ENCODE measurements around the gene USF2.

USF2 gene

GRCh38 chr19:35301961-35302360 is 33.2 kb downstream of the USF2 start:
- Histone ChIP-seq H3K9me3 (ENCODE audit: control insufficient read depth in 1 of 2, low read length in 2 of 2) (no peaks in the 10 kb centered on the region), H3K4me1 (ENCODE audit: control insufficient read depth in 1 of 2, insufficient read depth in 2 of 2, low read length in 2 of 2) (no peaks in the 10 kb centered on the region), H3K9ac (ENCODE audit: low read depth in 1 of 2, low read length in 2 of 2) (no peak overlapping the region), H3K36me3 (ENCODE audit: control insufficient read depth in 1 of 2, insufficient read depth in 2 of 2, low read length in 2 of 2) (no peaks in the 10 kb centered on the region), H3K27me3 (ENCODE audit: control insufficient read depth in 1 of 2, insufficient read depth in 2 of 2, low read length in 2 of 2) (no peaks in the 10 kb centered on the region), H3K4me3 (ENCODE audit: low read depth in 1 of 2, low read length in 2 of 2) (no peak overlapping the region), H3K27ac (ENCODE audit: low read depth, low read length) (no peak overlapping the region)

GRCh38 chr19:35302446-35302845 is 33.7 kb downstream of the USF2 start:
- Histone ChIP-seq H3K27ac (ENCODE audit: low read depth, low read length) (no peak overlapping the region), H3K4me3 (ENCODE audit: low read depth in 1 of 2, low read length in 2 of 2) (no peak overlapping the region), H3K4me1 (ENCODE audit: control insufficient read depth in 1 of 2, insufficient read depth in 2 of 2, low read length in 2 of 2) (no peaks in the 10 kb centered on the region), H3K36me3 (ENCODE audit: control insufficient read depth in 1 of 2, insufficient read depth in 2 of 2, low read length in 2 of 2) (no peaks in the 10 kb centered on the region), H3K9ac (ENCODE audit: low read depth in 1 of 2, low read length in 2 of 2) (no peak overlapping the region), H3K27me3 (ENCODE audit: control insufficient read depth in 1 of 2, insufficient read depth in 2 of 2, low read length in 2 of 2) (no peaks in the 10 kb centered on the region), H3K9me3 (ENCODE audit: control insufficient read depth in 1 of 2, low read length in 2 of 2) (no peaks in the 10 kb centered on the region)

DNA sequence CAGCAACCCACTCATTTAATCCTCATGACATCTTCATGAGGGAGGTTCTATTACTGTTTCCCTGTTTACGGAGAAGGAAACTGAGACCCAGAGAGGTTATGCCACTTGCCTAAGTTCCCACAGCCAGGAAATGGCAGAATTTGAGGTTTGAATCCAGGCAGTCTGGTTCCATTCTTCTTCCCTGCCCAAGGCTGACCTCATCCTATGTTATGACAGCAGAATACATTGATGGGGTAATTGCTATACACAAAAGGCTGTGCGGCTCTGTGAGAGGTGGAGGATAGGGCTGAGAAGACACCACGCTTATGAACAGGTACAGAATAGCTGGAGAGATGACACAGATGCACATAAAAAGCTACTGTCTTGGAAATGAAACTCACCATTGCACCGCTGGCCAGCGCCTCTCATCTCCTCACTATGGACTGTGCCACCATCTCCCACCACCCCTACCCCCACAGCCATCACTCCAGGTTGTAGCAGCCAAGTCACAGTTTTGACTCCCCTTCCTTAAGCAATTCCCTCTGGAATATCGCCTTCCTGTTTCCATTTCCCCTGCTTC is 34.7 kb downstream of the USF2 start:
- no peak overlapping the region for H3K4me3 ChIP-seq (ENCODE audit: low read depth in 1 of 2, low read length in 2 of 2)
- no peak overlapping the region for H3K27ac ChIP-seq (ENCODE audit: low read depth, low read length)
- H3K9ac ChIP-seq (ENCODE audit: low read depth in 1 of 2, low read length in 2 of 2), result no peak overlapping the region
- no peaks in the 10 kb centered on the region for H3K9me3 ChIP-seq (ENCODE audit: control insufficient read depth in 1 of 2, low read length in 2 of 2)
- no peaks in the 10 kb centered on the region for H3K36me3 ChIP-seq (ENCODE audit: control insufficient read depth in 1 of 2, insufficient read depth in 2 of 2, low read length in 2 of 2)
- no peaks in the 10 kb centered on the region for H3K27me3 ChIP-seq (ENCODE audit: control insufficient read depth in 1 of 2, insufficient read depth in 2 of 2, low read length in 2 of 2)
- H3K4me1 ChIP-seq (ENCODE audit: control insufficient read depth in 1 of 2, insufficient read depth in 2 of 2, low read length in 2 of 2), result no peaks in the 10 kb centered on the region

DNA sequence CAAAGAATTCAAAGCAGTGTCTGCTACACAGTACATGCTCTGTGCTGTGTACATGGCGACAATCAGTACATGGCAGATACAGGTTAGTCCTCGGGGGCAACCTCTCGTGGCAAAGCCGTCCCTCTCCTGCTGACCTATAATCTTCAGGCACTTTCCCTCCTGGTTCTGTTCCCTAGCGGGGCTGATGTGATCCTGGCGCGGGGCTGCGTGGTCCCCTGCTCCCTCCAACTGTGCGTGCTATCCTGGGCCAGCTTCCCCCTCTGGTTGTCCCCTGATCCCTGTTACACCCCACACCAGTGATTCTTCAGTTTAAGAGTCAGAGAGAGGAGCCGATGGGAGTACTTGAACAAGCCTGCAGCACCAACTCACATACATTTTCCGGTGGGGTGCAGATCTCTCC is 35.3 kb downstream of the USF2 start:
- no peaks in the 10 kb centered on the region for H3K9me3 ChIP-seq (ENCODE audit: control insufficient read depth in 1 of 2, low read length in 2 of 2)
- peaks cover 0 to under 1% of the 10 kb centered on the region in 2 donors for H3K4me1 ChIP-seq (ENCODE audit: control insufficient read depth in 1 of 2, insufficient read depth in 2 of 2, low read length in 2 of 2)
- no peak overlapping the region for H3K27ac ChIP-seq (ENCODE audit: low read depth, low read length)

DNA sequence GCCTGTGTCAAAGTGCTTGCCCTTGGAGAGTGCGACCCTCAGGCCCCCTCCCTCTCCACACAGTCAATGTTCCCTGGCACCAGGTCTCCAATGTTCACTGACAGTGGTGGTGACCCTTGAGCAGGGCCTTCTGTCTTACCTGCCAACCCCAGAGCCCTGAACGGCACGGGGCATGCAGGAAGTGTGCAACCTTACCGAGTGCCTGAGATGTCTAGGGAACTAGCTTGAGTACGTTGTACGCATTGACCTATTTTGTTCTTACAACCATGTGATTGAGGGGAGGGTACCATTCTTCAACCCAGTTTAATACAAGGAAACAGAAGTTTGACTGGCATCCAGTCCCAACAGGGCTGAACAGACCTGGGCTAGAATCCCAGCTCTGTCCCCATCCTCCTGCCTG is 36.4 kb downstream of the USF2 start:
- no peak overlapping the region for H3K4me3 ChIP-seq (ENCODE audit: low read depth in 1 of 2, low read length in 2 of 2)
- no peaks in the 10 kb centered on the region for H3K27me3 ChIP-seq (ENCODE audit: control insufficient read depth in 1 of 2, insufficient read depth in 2 of 2, low read length in 2 of 2)
- no peaks in the 10 kb centered on the region for H3K36me3 ChIP-seq (ENCODE audit: control insufficient read depth in 1 of 2, insufficient read depth in 2 of 2, low read length in 2 of 2)
- no peaks in the 10 kb centered on the region for H3K9me3 ChIP-seq (ENCODE audit: control insufficient read depth in 1 of 2, low read length in 2 of 2)
- no peak overlapping the region for H3K27ac ChIP-seq (ENCODE audit: low read depth, low read length)
- no peak overlapping the region for H3K9ac ChIP-seq (ENCODE audit: low read depth in 1 of 2, low read length in 2 of 2)
- H3K4me1 ChIP-seq (ENCODE audit: control insufficient read depth in 1 of 2, insufficient read depth in 2 of 2, low read length in 2 of 2), result peaks cover 0 to 8% of the 10 kb centered on the region in 2 donors

More for the DNA sequence above, 35.3 kb downstream of the USF2 start:
- no peaks in the 10 kb centered on the region for H3K27me3 ChIP-seq (ENCODE audit: control insufficient read depth in 1 of 2, insufficient read depth in 2 of 2, low read length in 2 of 2)
- no peak overlapping the region for H3K9ac ChIP-seq (ENCODE audit: low read depth in 1 of 2, low read length in 2 of 2)
- no peak overlapping the region for H3K4me3 ChIP-seq (ENCODE audit: low read depth in 1 of 2, low read length in 2 of 2)
- no peaks in the 10 kb centered on the region for H3K36me3 ChIP-seq (ENCODE audit: control insufficient read depth in 1 of 2, insufficient read depth in 2 of 2, low read length in 2 of 2)

DNA sequence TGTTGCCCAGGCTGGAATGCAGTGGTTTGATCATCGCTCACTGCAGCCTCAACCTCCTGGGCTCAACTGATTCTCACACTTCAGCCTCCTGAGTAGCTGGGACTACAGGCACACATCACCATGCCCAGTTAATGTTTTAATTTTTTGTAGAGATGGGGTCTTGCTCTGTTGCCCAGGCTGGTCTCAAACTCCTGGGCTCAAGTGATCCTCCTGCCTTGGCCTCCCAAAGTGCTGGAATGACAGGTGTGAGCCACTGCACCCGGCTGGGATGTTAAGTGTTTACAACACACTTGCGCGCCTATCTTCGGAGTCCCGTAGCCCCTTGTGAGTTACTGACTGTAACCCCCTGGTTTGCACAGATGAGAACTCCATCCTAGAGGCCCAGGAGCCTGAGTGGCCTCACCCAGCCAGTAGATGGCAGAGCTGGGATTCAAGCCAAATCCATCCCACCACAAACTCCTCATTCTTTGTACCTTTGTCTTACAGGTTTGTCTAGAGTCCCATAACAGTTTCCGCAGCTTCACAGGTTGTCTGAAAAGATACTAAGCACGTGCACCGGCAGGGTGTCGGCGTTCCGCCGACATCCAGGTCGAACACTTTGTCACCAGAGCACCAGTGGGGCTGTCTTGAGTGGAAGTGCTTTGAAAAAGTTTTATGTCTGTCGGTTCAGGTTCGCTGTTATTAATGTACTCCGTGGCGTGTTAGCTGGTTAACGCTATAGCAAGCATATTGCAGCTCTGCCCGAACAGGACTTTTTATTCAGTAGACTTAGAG is 37.9 kb downstream of the USF2 start:
- H3K36me3 ChIP-seq (ENCODE audit: control insufficient read depth in 1 of 2, insufficient read depth in 2 of 2, low read length in 2 of 2), result no peaks in the 10 kb centered on the region
- H3K27me3 ChIP-seq (ENCODE audit: control insufficient read depth in 1 of 2, insufficient read depth in 2 of 2, low read length in 2 of 2), result no peaks in the 10 kb centered on the region
- H3K27ac ChIP-seq (ENCODE audit: low read depth, low read length), result no peak overlapping the region
- no peaks in the 10 kb centered on the region for H3K9me3 ChIP-seq (ENCODE audit: control insufficient read depth in 1 of 2, low read length in 2 of 2)
- peaks cover 0 to 8% of the 10 kb centered on the region in 2 donors for H3K4me1 ChIP-seq (ENCODE audit: control insufficient read depth in 1 of 2, insufficient read depth in 2 of 2, low read length in 2 of 2)
- no peak overlapping the region for H3K9ac ChIP-seq (ENCODE audit: low read depth in 1 of 2, low read length in 2 of 2)
- no peak overlapping the region for H3K4me3 ChIP-seq (ENCODE audit: low read depth in 1 of 2, low read length in 2 of 2)

- no peak overlapping the region for H3K4me3 ChIP-seq (ENCODE audit: low read depth in 1 of 2, low read length in 2 of 2)
- H3K27me3 ChIP-seq (ENCODE audit: control insufficient read depth in 1 of 2, insufficient read depth in 2 of 2, low read length in 2 of 2), result no peaks in the 10 kb centered on the region
- H3K36me3 ChIP-seq (ENCODE audit: control insufficient read depth in 1 of 2, insufficient read depth in 2 of 2, low read length in 2 of 2), result no peaks in the 10 kb centered on the region
- no peaks in the 10 kb centered on the region for H3K9me3 ChIP-seq (ENCODE audit: control insufficient read depth in 1 of 2, low read length in 2 of 2)
- H3K4me1 ChIP-seq (ENCODE audit: control insufficient read depth in 1 of 2, insufficient read depth in 2 of 2, low read length in 2 of 2), result peaks cover 0 to 8% of the 10 kb centered on the region in 2 donors
- H3K27ac ChIP-seq (ENCODE audit: low read depth, low read length), result no peak overlapping the region
- no peak overlapping the region for H3K9ac ChIP-seq (ENCODE audit: low read depth in 1 of 2, low read length in 2 of 2)
Measured at GRCh38 chr19:35307931-35308330, 39.2 kb downstream of the USF2 start.

DNA sequence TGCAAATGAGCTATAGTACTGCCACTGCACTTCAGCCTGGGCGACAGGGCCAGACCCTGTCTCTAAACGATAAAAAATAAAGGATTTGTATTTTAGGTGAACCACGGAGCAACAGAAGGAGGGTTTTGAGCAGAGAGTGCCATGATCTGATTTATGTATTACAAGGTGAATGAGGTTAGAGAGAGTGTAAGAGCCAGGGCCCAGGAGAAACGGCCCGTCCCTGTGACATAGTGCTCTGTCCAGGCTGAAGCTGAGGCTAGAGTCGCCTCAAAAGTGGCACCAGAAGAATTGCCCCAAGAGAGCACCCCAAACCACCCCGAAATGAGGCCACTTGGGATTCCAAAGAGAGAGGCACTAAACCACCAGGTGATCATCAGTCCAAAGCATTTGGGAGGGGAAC is 40.1 kb downstream of the USF2 start:
- no peaks in the 10 kb centered on the region for H3K27me3 ChIP-seq (ENCODE audit: control insufficient read depth in 1 of 2, insufficient read depth in 2 of 2, low read length in 2 of 2)
- H3K4me3 ChIP-seq (ENCODE audit: low read depth in 1 of 2, low read length in 2 of 2), result no peak overlapping the region
- no peaks in the 10 kb centered on the region for H3K36me3 ChIP-seq (ENCODE audit: control insufficient read depth in 1 of 2, insufficient read depth in 2 of 2, low read length in 2 of 2)
- H3K9ac ChIP-seq (ENCODE audit: low read depth in 1 of 2, low read length in 2 of 2), result peak overlapping the region in 1 of 2 donors; percentile 25
- no peaks in the 10 kb centered on the region for H3K9me3 ChIP-seq (ENCODE audit: control insufficient read depth in 1 of 2, low read length in 2 of 2)
- H3K4me1 ChIP-seq (ENCODE audit: control insufficient read depth in 1 of 2, insufficient read depth in 2 of 2, low read length in 2 of 2), result peaks cover 0 to 8% of the 10 kb centered on the region in 2 donors
- H3K27ac ChIP-seq (ENCODE audit: low read depth, low read length), result no peak overlapping the region

DNA sequence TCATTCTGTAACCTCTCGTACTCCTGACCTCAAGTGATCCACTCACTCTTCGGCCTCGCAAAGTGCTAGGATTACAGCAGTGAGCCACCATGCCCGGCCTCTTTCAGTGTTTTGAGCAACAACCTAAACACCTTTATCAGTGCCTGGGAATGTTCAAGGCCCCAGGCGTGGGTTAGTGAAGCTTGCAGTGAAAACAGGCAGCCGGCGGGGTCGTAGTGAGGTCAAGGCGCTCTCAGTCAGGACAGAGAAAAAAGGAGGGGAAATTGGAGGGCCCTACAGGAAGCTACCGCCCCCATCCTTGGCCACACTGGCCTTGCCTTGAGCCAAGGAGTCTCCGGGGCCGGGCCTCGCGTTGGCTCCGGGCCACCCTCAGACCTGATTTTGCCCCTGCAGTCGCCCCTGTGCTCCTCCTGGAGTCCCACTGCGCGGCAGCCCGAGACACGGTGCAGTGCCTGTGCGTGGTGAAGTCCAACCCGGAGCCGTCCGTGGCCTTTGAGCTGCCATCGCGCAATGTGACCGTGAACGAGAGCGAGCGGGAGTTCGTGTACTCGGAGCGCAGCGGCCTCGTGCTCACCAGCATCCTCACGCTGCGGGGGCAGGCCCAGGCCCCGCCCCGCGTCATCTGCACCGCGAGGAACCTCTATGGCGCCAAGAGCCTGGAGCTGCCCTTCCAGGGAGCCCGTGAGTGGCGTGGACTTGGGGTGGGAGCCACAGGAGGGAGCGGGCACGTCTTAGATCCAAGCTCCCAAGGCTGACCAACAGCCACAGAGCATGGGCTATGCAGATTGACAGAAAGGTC is 40.9 kb downstream of the USF2 start:
- Histone ChIP-seq H3K9me3 (ENCODE audit: control insufficient read depth in 1 of 2, low read length in 2 of 2) (no peaks in the 10 kb centered on the region), H3K4me1 (ENCODE audit: control insufficient read depth in 1 of 2, insufficient read depth in 2 of 2, low read length in 2 of 2) (peaks cover 0 to 8% of the 10 kb centered on the region in 2 donors), H3K4me3 (ENCODE audit: low read depth in 1 of 2, low read length in 2 of 2) (no peak overlapping the region), H3K9ac (ENCODE audit: low read depth in 1 of 2, low read length in 2 of 2) (no peak overlapping the region), H3K27ac (ENCODE audit: low read depth, low read length) (no peak overlapping the region), H3K27me3 (ENCODE audit: control insufficient read depth in 1 of 2, insufficient read depth in 2 of 2, low read length in 2 of 2) (no peaks in the 10 kb centered on the region), H3K36me3 (ENCODE audit: control insufficient read depth in 1 of 2, insufficient read depth in 2 of 2, low read length in 2 of 2) (no peaks in the 10 kb centered on the region)

- Histone ChIP-seq H3K36me3 (ENCODE audit: control insufficient read depth in 1 of 2, insufficient read depth in 2 of 2, low read length in 2 of 2) (no peaks in the 10 kb centered on the region), H3K9me3 (ENCODE audit: control insufficient read depth in 1 of 2, low read length in 2 of 2) (no peaks in the 10 kb centered on the region), H3K27ac (ENCODE audit: low read depth, low read length) (no peak overlapping the region), H3K4me3 (ENCODE audit: low read depth in 1 of 2, low read length in 2 of 2) (no peak overlapping the region), H3K27me3 (ENCODE audit: control insufficient read depth in 1 of 2, insufficient read depth in 2 of 2, low read length in 2 of 2) (no peaks in the 10 kb centered on the region), H3K4me1 (ENCODE audit: control insufficient read depth in 1 of 2, insufficient read depth in 2 of 2, low read length in 2 of 2) (peaks cover 0 to 8% of the 10 kb centered on the region in 2 donors), H3K9ac (ENCODE audit: low read depth in 1 of 2, low read length in 2 of 2) (no peak overlapping the region)
Measured at GRCh38 chr19:35310331-35310730, 41.6 kb downstream of the USF2 start.

Measured in duodenal mucosa (tissue), 2 donors.